GM06990 (cell line): ENCODE data around the gene ERCC2.

ENCODE experiments used
- DNase-seq: peaks from one replicate; pipeline ENCODE4 v3.0.0-alpha.2; 2011; ENCODE audit not compliant: insufficient read length; ENCODE audit errors: extremely low read depth
- H3K27me3 ChIP-seq: replicated peaks from 2 replicates; pipeline ENCODE4 v1.6.0; 2011; ENCODE audit warnings: low read length; ENCODE audit not compliant: control insufficient read depth, insufficient read depth
- H3K36me3 ChIP-seq: 2 replicates; pipeline ENCODE4 v1.5.1; 2011; ENCODE audit warnings: low read length; ENCODE audit not compliant: control insufficient read depth, insufficient read depth
- H3K4me3 ChIP-seq: replicated peaks from 2 replicates; pipeline ENCODE4 v1.5.1; 2011; ENCODE audit warnings: low read depth, mild to moderate bottlenecking, control low read depth, low read length
- CTCF ChIP-seq: IDR thresholded peaks from 2 replicates; pipeline ENCODE4 v1.5.1; 2011; ENCODE audit warnings: low read length, control low read depth, mild to moderate bottlenecking, inconsistent platforms; ENCODE audit not compliant: insufficient read depth, poor library complexity, severe bottlenecking

The ERCC2 gene

DNA sequence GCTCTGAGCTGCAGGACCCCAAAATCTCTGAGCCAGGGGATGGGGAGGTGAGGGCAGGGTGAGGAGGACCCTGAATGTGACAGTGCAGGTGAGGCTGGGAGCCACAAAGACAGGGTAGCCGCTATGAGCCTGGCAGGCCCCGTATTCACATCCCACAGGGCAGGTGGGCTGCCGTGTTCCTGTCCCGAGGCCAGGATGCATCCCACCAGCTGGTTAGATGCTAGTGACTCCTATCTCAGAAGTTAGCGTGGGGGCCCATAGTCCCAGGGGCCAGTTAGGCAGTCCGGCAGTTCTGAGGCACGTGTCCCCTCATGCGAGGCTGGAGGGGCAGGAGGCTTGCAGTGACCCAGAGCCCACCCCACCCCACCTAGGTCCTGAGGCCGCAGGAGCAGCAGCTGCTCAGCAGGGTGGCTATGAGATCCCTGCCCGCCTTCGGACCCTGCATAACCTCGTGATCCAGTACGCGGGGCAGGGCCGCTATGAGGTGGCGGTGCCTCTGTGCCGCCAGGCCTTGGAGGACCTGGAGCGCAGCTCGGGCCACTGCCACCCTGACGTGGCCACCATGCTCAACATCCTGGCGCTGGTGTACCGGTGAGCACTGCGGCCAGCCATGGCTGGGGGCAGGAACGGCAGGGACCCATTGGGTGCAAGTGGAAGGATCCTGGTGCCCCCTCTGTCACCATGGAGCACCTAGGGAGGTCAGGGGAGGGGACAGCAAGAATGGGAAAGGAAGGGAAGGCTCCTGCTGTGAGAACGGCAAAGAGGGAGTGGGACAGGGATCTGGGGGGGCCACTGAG, 22.6 kb downstream of the ERCC2 start:
- no peak for TF ChIP-seq CTCF
- Histone ChIP-seq H3K36me3 (peaks cover 11% of the 10 kb centered on the region), H3K27me3 (no peaks in the 10 kb centered on the region), H3K4me3 (no peak overlapping the region)
- DNase-seq, result no peak

GRCh38 chr19:45346449-45346848, 23.9 kb downstream of the ERCC2 start:
- peaks cover 7% of the 10 kb centered on the region for H3K36me3 ChIP-seq
- H3K4me3 ChIP-seq, result no peak overlapping the region
- no peak for TF ChIP-seq CTCF
- no peaks in the 10 kb centered on the region for H3K27me3 ChIP-seq
- no peak for DNase-seq

GRCh38 chr19:45345506-45345860, 24.9 kb downstream of the ERCC2 start:
- no peak for TF ChIP-seq CTCF
- Histone ChIP-seq H3K27me3 (no peaks in the 10 kb centered on the region; the same call in 1 of the 2 replicates), H3K36me3 (peaks cover 3% of the 10 kb centered on the region; the same call in 1 of the 2 replicates), H3K4me3 (no peak overlapping the region)
- DNase-seq, result no peak

DNA sequence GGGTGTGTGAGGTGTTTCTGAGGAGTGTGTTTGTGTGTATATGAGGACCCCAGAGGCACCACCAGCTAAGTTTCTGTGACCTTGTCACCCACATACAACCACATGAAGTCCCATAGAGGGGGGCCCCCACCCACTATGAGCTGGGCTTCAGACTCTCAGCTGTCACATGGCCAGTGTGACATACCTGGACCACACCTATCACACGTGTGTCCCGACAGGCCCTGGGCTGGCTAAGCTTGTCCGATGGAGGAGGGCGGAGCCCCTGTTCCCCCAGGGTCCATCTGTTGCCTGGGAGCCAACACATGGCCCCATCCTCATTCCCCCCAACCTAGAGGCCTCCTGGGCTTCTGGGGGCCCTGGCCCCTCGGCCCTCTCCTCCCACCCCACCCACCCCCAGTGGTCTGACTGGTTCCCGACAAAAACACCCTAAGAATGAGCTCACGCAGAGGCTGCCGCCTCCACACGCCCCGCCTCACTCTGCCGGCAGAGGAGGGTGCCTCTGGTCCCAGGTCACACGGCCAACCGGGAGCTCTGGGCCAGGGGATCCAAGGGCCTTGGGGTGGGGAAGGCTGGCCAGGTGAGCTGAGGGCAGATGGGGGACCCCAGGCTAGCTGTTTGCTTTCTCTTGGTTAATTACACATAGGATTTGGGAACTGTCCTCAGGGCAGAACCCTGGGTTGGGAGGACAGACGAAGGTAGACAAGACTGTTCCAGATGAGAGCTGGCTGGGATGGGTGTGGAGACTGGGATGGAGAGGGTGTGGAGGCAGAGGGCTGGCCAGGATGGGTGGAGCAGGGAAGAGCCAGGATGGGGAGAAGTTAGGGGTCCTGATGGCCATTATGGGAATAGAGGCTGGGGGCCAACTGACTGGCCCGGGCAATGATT, 25.5 kb downstream of the ERCC2 start:
- H3K4me3 ChIP-seq, result no peak overlapping the region
- H3K36me3 ChIP-seq, result peaks cover 2% of the 10 kb centered on the region; the same call in 1 of the 2 replicates
- H3K27me3 ChIP-seq, result no peaks in the 10 kb centered on the region; the same call in 1 of the 2 replicates
- no peak for DNase-seq
- no peak for TF ChIP-seq CTCF

DNA sequence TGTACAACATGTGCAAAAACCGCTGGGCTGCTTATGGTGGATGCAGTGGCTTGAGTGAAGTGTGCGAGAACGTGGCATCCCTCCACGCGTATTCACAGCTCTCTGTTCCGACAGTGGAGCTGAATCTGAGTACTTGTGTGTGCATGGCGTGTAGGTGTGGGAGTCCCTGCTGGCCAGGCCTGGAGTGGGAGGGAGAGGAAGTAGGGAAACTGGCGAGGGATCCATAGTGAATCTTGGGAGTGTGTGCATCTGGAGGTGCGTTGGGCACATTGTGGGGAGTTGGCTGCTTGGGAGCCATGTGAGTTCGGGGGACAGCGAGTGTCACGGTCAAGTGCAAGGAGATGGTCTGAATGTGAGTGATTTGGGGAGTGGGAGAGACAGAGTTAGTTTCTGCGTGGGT, 27.5 kb downstream of the ERCC2 start:
- Histone ChIP-seq H3K27me3 (no peaks in the 10 kb centered on the region; the same call in 1 of the 2 replicates), H3K4me3 (no peak overlapping the region), H3K36me3 (no peaks in the 10 kb centered on the region)
- no peak for TF ChIP-seq CTCF
- no peak for DNase-seq
